ENCODE results near the gene KRTAP6-1. TPM values are rescaled to one million over a fixed set of nuclear protein-coding genes. Genes with fewer than 3 reads are reported as not detected.

The KRTAP6-1 gene, protein sequence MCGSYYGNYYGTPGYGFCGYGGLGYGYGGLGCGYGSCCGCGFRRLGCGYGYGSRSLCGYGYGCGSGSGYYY
- not detected in 2 replicates for total RNA-seq

GRCh38 chr21:30613836-30614235 lies at the start of gene KRTAP6-1:
KRTAP6-1 (minus strand) TSS chr21:30613930; CDS start chr21:30613904, 26 bp downstream.

GRCh38 chr21:30642564-30642963 lies 28.8 kb upstream of the KRTAP6-1 start, which contains the start of gene KRTAP20-3:
KRTAP20-3 (plus strand) TSS chr21:30642864.

DNA sequence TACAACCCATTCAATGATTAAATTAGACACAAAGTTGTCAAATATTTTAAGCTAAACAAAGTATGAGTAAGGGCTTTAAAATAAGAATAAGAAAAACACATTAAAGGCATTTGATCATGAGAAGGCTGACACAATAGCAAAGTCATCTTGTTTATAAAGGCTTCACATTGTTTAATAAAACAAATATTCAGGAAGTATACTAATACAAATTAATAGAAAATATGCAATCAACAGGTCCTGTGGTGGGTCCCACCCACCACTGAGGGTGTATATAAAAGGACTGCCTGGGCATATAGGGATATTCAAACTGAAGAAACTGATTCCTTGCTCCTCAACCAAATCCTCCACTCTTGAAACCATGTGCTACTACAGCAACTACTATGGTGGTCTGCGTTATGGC lies 21.2 kb upstream of the KRTAP6-1 start, which contains the start of gene KRTAP20-2:
TSS of gene KRTAP20-2 (plus strand) at position 301 of the 400 bp plus-strand sequence. CDS start at position 359, 58 bp downstream.

DNA sequence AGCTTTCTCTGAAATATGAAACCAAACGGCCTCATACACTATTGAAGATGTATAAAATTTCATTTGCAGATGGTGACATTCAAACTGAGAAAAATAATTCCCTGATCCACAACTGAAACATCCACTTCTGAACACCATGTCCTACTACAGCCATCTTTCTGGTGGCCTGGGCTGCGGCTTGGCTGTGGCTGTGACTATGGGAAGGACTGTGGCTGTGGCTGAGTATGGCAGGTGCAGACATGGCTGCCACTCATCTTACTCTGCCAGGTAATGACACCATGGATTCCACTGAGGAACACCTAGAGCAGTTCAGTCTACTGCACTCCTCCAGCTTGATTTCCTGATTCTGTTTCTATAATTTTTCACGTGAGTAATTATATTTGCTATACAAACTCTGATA lies 6.8 kb upstream of the KRTAP6-1 start, which contains the start of gene KRTAP20-4:
TSS of gene KRTAP20-4 (plus strand) at position 106 of the 400 bp plus-strand sequence.

DNA sequence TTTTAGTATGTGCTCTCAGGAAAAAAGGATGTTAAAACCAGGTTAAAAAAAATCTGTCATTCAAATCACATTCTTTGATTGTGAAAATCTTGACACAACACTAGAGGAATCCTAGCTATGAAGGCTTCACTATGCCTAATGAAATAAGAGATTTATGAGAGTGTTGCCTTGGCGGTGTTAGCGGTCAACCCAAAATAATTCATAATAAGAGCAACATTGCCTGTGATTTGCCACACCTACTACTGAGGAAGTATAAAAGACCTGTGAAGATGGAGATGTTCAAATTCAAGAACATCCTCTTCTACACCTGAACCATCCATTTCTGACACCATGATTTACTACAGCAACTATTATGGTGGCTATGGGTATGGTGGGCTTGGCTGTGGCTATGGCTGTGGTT lies 2.4 kb upstream of the KRTAP6-1 start, which contains the start of gene KRTAP20-1:
TSS of gene KRTAP20-1 (plus strand) at position 301 of the 400 bp plus-strand sequence. CDS start at position 331, 30 bp downstream.

GRCh38 chr21:30600787-30601186 lies 12.9 kb downstream of the KRTAP6-1 start, which contains the start of gene KRTAP22-1:
KRTAP22-1 (plus strand) TSS chr21:30601087.

DNA sequence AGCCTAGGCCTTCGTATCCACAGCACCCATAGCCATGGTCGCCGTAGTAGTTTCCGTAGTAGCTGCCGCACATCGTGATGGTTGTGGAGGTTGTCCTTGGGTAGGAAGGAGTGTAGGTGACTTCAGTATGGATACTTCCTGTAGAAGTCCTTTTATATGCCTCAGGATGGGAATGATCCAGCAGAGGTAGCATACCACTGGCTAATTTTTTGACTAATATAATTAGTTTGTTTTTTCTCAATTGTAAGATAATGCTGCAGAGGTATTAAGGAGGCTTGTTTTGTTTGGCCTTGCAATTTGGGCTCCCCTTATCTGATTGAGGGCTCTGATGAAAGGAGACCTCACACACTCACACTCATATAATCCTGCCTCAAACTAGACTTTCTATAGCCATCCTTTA lies 14.9 kb downstream of the KRTAP6-1 start, which contains the start of gene KRTAP6-2:
TSS of gene KRTAP6-2 (minus strand) at position 101 of the 400 bp plus-strand sequence. CDS start at position 73, 28 bp downstream.

GRCh38 chr21:30592140-30592539 lies 21.6 kb downstream of the KRTAP6-1 start, which contains the start of gene KRTAP6-3:
KRTAP6-3 (plus strand) TSS chr21:30592440; CDS start chr21:30592446, 6 bp downstream.

DNA sequence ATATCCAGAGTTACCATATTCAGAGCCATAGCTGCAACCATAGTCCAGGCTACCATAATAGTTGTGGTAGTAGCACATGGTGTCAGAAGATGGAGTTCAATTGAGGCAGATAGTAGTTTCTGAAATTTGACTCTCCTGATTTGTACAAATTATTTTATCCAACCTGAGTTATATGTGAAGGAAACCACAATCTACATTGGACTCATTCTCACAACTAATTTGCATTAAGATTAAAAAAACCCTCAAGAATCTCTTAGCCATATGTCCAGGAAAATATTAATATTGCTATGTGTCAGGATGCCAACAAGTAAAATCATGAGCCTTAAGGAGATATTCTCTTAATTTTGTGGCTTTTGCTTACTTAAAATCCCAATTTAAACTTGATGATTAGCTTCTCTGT lies 23.4 kb downstream of the KRTAP6-1 start, which contains the start of gene KRTAP22-2:
TSS of gene KRTAP22-2 (minus strand) at position 101 of the 400 bp plus-strand sequence.

Small RNA genes lying within 50 kb of the gene (small RNA-seq; reads per million reads assigned to genes)
- gene KRTAP20-1 (not detected), gene KRTAP20-3 (not detected), gene KRTAP20-4 (not detected), gene KRTAP22-1 (not detected), gene KRTAP22-2 (not detected)

Other genes starting within 250 kb of the KRTAP6-1 start
- gene KRTAP13-2, start 241.7 kb downstream of the KRTAP6-1 start, total RNA-seq: not detected in 2 replicates
- gene KRTAP13-1, start 217.9 kb downstream of the KRTAP6-1 start, total RNA-seq: not detected in 2 replicates
- gene KRTAP13-3, start 188.0 kb downstream of the KRTAP6-1 start, total RNA-seq: not detected in 2 replicates
- gene KRTAP13-4, start 183.7 kb downstream of the KRTAP6-1 start, total RNA-seq: not detected in 2 replicates
- not detected in 2 replicates for gene KRTAP15-1, start 173.7 kb downstream of the KRTAP6-1 start, total RNA-seq
- gene KRTAP19-1, start 133.6 kb downstream of the KRTAP6-1 start, total RNA-seq: not detected in 2 replicates
- not detected in 2 replicates for gene KRTAP19-2, start 126.5 kb downstream of the KRTAP6-1 start, total RNA-seq
- not detected in 2 replicates for gene KRTAP19-3, start 121.9 kb downstream of the KRTAP6-1 start, total RNA-seq
- not detected in 2 replicates for gene KRTAP19-4, start 116.8 kb downstream of the KRTAP6-1 start, total RNA-seq
- gene KRTAP19-5, start 111.8 kb downstream of the KRTAP6-1 start, total RNA-seq: not detected in 2 replicates
- not detected in 2 replicates for gene KRTAP19-6, start 72.1 kb downstream of the KRTAP6-1 start, total RNA-seq
- not detected in 2 replicates for gene KRTAP19-7, start 52.6 kb downstream of the KRTAP6-1 start, total RNA-seq
- gene KRTAP22-2, start 23.5 kb downstream of the KRTAP6-1 start, total RNA-seq: not detected in 2 replicates
- gene KRTAP6-3, start 21.5 kb downstream of the KRTAP6-1 start, total RNA-seq: not detected in 2 replicates
- gene KRTAP6-2, start 15.0 kb downstream of the KRTAP6-1 start, total RNA-seq: not detected in 2 replicates
- not detected in 2 replicates for gene KRTAP22-1, start 12.8 kb downstream of the KRTAP6-1 start, total RNA-seq
- gene KRTAP20-1, start 2.5 kb upstream of the KRTAP6-1 start, total RNA-seq: not detected in 2 replicates
- gene KRTAP20-4, start 6.7 kb upstream of the KRTAP6-1 start, total RNA-seq: not detected in 2 replicates
- gene KRTAP20-2, start 21.3 kb upstream of the KRTAP6-1 start, total RNA-seq: not detected in 2 replicates
- gene KRTAP20-3, start 28.9 kb upstream of the KRTAP6-1 start, total RNA-seq: not detected in 2 replicates
- not detected in 2 replicates for gene KRTAP21-3, start 104.8 kb upstream of the KRTAP6-1 start, total RNA-seq
- gene KRTAP21-2, start 133.3 kb upstream of the KRTAP6-1 start, total RNA-seq: not detected in 2 replicates
- not detected in 2 replicates for gene KRTAP21-1, start 141.5 kb upstream of the KRTAP6-1 start, total RNA-seq
- not detected in 2 replicates for gene KRTAP8-1, start 199.3 kb upstream of the KRTAP6-1 start, total RNA-seq
- not detected in 2 replicates for gene KRTAP7-1, start 215.8 kb upstream of the KRTAP6-1 start, total RNA-seq